UCSD-AML1 (cell line): Measurements from ENCODE around the gene GRIK3.
"Not testable (repeated sequence)": the region's sequence is repeated elsewhere in the genome, so short reads cannot be mapped to it uniquely, and the experiment has no call there.

Experiments
- DNase-seq: peaks from one replicate; lab custom pipeline; 2025; ENCODE audit not compliant: unreplicated experiment; lab: John Stamatoyannopoulos, UW

The GRIK3 gene

GRCh38 chr1:36771240-36771639, 263.1 kb downstream of the GRIK3 start:
- DNase-seq = no peak

GRCh38 chr1:36769886-36770830, 264.2 kb downstream of the GRIK3 start:
- no peak for DNase-seq

GRCh38 chr1:36768486-36769178, 265.7 kb downstream of the GRIK3 start:
- no peak for DNase-seq

GRCh38 chr1:36767429-36767828, 266.9 kb downstream of the GRIK3 start:
- not testable (repeated sequence) for DNase-seq

- DNase-seq = no peak
Measured at GRCh38 chr1:36766481-36766880, 267.8 kb downstream of the GRIK3 start.

- DNase-seq = no peak
Measured at GRCh38 chr1:36765785-36766300, 268.5 kb downstream of the GRIK3 start.

- no peak for DNase-seq
Measured at GRCh38 chr1:36764798-36765197, 269.5 kb downstream of the GRIK3 start.

- DNase-seq = no peak
Measured at GRCh38 chr1:36763771-36764170, 270.5 kb downstream of the GRIK3 start.

- DNase-seq = no peak
Measured at GRCh38 chr1:36762174-36762573, 272.1 kb downstream of the GRIK3 start.

- DNase-seq = no peak
Measured at GRCh38 chr1:36761113-36761512, 273.2 kb downstream of the GRIK3 start.

- no peak for DNase-seq
Measured at GRCh38 chr1:36760081-36760480, 274.2 kb downstream of the GRIK3 start.

GRCh38 chr1:36759355-36759754, 275.0 kb downstream of the GRIK3 start:
- no peak for DNase-seq

GRCh38 chr1:36755303-36756230, 278.7 kb downstream of the GRIK3 start:
- no peak for DNase-seq

- DNase-seq = no peak
Measured at GRCh38 chr1:36754366-36754765, 279.9 kb downstream of the GRIK3 start.

GRCh38 chr1:36753451-36753850, 280.9 kb downstream of the GRIK3 start:
- DNase-seq = no peak

- no peak for DNase-seq
Measured at GRCh38 chr1:36752891-36753361, 281.4 kb downstream of the GRIK3 start.

GRCh38 chr1:36752431-36752830, 281.9 kb downstream of the GRIK3 start:
- DNase-seq = no peak

- no peak for DNase-seq
Measured at GRCh38 chr1:36751525-36751924, 282.8 kb downstream of the GRIK3 start.

GRCh38 chr1:36748466-36748865, 285.8 kb downstream of the GRIK3 start:
- DNase-seq = no peak
